Loucy (cell line): ENCODE measurements around the gene CERS6.

Experiments used
- H2AFZ ChIP-seq: fragments of 200-600 bp; sonication (generic); 2 replicates; pipeline ENCODE4 v1.6.0; 2016; ENCODE audit warnings: antibody characterized with exemption, mild to moderate bottlenecking, low read length, moderate library complexity
- H3F3A ChIP-seq: fragments of 200-600 bp; 2 replicates; pipeline ENCODE4 v1.6.0; 2016; ENCODE audit warnings: antibody characterized with exemption, low read depth, mild to moderate bottlenecking
- H3K27me3 ChIP-seq: fragments of 200-600 bp; sonication (generic); 2 replicates; pipeline ENCODE4 v1.6.1; 2014; ENCODE audit warnings: low read length, mild to moderate bottlenecking; ENCODE audit not compliant: insufficient read depth, poor library complexity, severe bottlenecking
- H3K36me3 ChIP-seq: fragments of 200-600 bp; sonication (generic); 2 replicates; pipeline ENCODE4 v1.6.1; 2016; ENCODE audit warnings: low read length; ENCODE audit not compliant: insufficient read depth
- H3K4me1 ChIP-seq: fragments of 200-600 bp; sonication (generic); 2 replicates; pipeline ENCODE4 v1.5.1; 2014; ENCODE audit warnings: low read length, mild to moderate bottlenecking; ENCODE audit not compliant: insufficient read depth, poor library complexity, severe bottlenecking
- H3K4me2 ChIP-seq: fragments of 200-600 bp; sonication (generic); 2 replicates; pipeline ENCODE4 v1.6.0; 2014; ENCODE audit warnings: antibody characterized with exemption, low read length, low read depth, mild to moderate bottlenecking; ENCODE audit not compliant: poor library complexity, severe bottlenecking
- H3K4me3 ChIP-seq: fragments of 200-600 bp; sonication (generic); 2 replicates; pipeline ENCODE4 v1.5.1; 2014; ENCODE audit warnings: low read length, mild to moderate bottlenecking, mixed read lengths; ENCODE audit not compliant: poor library complexity, severe bottlenecking
- H3K79me2 ChIP-seq: fragments of 200-600 bp; sonication (generic); 2 replicates; pipeline ENCODE4 v1.6.1; 2014; ENCODE audit warnings: low read length; ENCODE audit not compliant: insufficient read depth
- H3K9ac ChIP-seq: fragments of 200-600 bp; sonication (generic); 2 replicates; pipeline ENCODE4 v1.6.0; 2014; ENCODE audit warnings: mild to moderate bottlenecking, low read depth, low read length, moderate library complexity; ENCODE audit not compliant: poor library complexity, severe bottlenecking
- H3K9me2 ChIP-seq: fragments of 200-600 bp; sonication (generic); replicated peaks from 2 replicates; pipeline ENCODE4 v1.6.1; 2016; ENCODE audit warnings: low read depth, low read length, mixed read lengths
- H3K9me3 ChIP-seq: fragments of 200-600 bp; sonication (generic); 2 replicates; pipeline ENCODE4 v1.6.1; 2014; ENCODE audit warnings: mild to moderate bottlenecking, antibody characterized with exemption, low read length, low read depth; ENCODE audit not compliant: insufficient read depth
- H4K20me1 ChIP-seq: fragments of 200-600 bp; sonication (generic); 2 replicates; pipeline ENCODE4 v1.6.0; 2014; ENCODE audit warnings: antibody characterized with exemption, low read length, mild to moderate bottlenecking; ENCODE audit not compliant: insufficient read depth, poor library complexity, severe bottlenecking
- CTCF ChIP-seq: fragments of 200-600 bp; sonication (generic); conservative IDR thresholded peaks from 2 replicates; pipeline ENCODE4 v1.5.1; 2014; ENCODE audit warnings: mild to moderate bottlenecking, antibody characterized with exemption, low read length
- EZH2phosphoT487 ChIP-seq: fragments of 200-600 bp; IDR thresholded peaks from 2 replicates; pipeline ENCODE4 v1.6.1; 2018; ENCODE audit warnings: antibody characterized with exemption, mild to moderate bottlenecking, moderate library complexity, borderline replicate concordance

Gene CERS6

DNA sequence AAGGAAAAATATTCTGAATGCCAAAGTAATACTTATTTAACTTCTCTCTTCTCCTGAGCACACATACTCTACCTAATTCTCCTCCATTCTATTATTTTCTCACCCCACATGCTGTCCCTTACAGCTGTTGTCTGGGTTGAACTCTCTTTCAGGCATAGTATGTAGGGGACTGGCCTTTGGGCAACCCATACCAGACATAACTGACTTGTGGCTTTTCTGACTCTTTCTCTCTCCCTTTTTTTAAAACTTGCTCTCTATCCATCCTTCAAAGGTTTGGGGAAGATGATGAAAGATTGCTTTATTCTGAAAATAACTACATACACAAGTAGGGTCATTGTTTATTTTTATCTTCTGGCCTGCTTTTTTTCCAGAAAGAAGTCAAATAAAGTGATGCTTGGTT is 276.4 kb downstream of the CERS6 start:
- H3K79me2 ChIP-seq: no peaks in the 10 kb centered on the region
- H3F3A ChIP-seq: no peaks in the 10 kb centered on the region
- no peaks in the 10 kb centered on the region for H3K4me1 ChIP-seq
- H3K27me3 ChIP-seq: no peaks in the 10 kb centered on the region
- no peaks in the 10 kb centered on the region for H3K9me2 ChIP-seq
- H3K36me3 ChIP-seq: no peaks in the 10 kb centered on the region
- no peaks in the 10 kb centered on the region for H3K9me3 ChIP-seq
- no peak overlapping the region for H3K4me2 ChIP-seq
- no peak for TF ChIP-seq CTCF
- no peak for TF ChIP-seq EZH2phosphoT487
- no peaks in the 10 kb centered on the region for H4K20me1 ChIP-seq
- no peak overlapping the region for H2AFZ ChIP-seq
- H3K9ac ChIP-seq: no peak overlapping the region
- H3K4me3 ChIP-seq: no peak overlapping the region

DNA sequence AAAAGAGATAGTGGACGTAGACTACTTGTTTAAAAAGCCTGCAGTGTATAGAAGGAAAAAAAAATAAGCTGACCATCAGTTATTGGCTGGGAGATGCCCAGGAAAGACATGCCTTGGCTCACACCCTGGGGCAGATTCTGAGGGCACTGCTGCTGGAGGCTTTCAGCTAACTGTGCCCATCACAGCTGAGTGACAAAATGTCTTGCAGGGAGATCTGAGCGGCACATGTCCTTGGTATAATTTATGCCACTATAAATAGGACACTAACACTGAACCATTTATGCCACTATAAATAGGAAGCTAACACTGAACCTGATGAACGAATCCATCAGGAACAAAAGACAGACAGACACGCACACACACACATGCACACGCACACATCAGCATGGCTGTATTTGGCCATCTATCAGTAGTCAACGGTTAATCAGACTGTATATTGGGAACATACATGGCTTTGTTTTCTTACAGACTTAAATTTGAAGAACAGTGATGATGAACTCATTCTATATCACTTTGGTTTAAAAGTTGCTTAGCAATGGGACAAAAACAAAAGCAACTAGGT is 278.2 kb downstream of the CERS6 start:
- Histone ChIP-seq H3K27me3 (no peaks in the 10 kb centered on the region), H3K9me2 (no peaks in the 10 kb centered on the region)
- TF ChIP-seq EZH2phosphoT487: no peak
- no peak for TF ChIP-seq CTCF

DNA sequence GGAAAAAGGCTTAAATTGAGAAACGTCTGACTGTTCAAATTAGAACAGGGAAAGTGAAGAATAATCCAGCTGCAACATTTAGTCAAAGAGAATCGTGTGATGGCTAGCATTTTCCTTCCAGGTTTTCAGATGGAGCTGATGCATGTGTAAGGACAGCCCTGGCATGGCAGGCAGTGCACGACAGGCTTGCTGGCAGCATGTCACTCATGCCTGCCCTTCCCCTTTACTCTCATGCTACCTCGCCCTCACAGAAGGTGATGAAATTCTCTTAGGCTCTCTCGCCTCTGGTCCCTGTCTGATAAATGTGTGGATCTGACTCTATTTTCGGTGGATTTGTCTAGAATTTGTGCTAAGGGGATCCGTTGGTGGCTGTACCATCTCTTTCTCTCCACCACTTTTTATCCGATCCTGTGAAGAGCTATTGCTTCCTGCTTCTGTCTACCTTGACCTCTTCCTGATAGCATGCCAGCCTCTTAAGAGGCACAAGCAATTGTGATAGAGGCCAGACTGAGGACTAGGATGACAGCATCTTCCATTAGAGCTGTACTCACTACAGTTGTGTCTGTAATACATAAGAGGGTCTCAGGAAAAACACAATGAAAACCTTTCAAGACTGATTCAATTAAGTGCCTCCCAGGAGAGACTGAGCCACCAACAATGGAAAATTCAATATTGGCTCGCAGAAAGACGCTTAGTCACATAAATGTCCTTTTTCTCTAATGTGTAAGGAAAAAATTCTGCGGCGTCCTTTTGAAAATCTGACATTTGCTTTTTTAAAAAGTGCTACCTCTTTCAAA is 280.8 kb downstream of the CERS6 start:
- Histone ChIP-seq H3K4me3 (no peak overlapping the region), H3K4me2 (no peak overlapping the region), H3F3A (no peaks in the 10 kb centered on the region), H3K79me2 (no peaks in the 10 kb centered on the region), H3K9me3 (no peaks in the 10 kb centered on the region), H3K9me2 (no peaks in the 10 kb centered on the region), H3K27me3 (no peaks in the 10 kb centered on the region), H2AFZ (no peak overlapping the region), H3K4me1 (no peaks in the 10 kb centered on the region), H3K9ac (no peak overlapping the region), H4K20me1 (no peaks in the 10 kb centered on the region), H3K36me3 (no peaks in the 10 kb centered on the region)
- no peak for TF ChIP-seq EZH2phosphoT487
- TF ChIP-seq CTCF: no peak

More for the DNA sequence above, 278.2 kb downstream of the CERS6 start:
- Histone ChIP-seq H3K4me1 (no peaks in the 10 kb centered on the region), H3K9me3 (no peaks in the 10 kb centered on the region), H2AFZ (no peak overlapping the region), H3K36me3 (no peaks in the 10 kb centered on the region), H3K9ac (no peak overlapping the region), H3F3A (no peaks in the 10 kb centered on the region), H3K79me2 (no peaks in the 10 kb centered on the region), H3K4me2 (no peak overlapping the region), H3K4me3 (no peak overlapping the region), H4K20me1 (no peaks in the 10 kb centered on the region)
